HepG2 (cell line): ENCODE results near the gene TMEM132D. TPM values are rescaled to one million over a fixed set of nuclear protein-coding genes. Genes with fewer than 3 reads are reported as not detected.

Source experiments
- ATAC-seq: fragments of 200-7000 bp; cut with Tn5 transposase; 3 replicates; pipeline ENCODE4 v1.9.1; 2020; ENCODE audit warnings: mild to moderate bottlenecking, moderate library complexity
- BruUV-seq: library from RNA; stranded (reverse); fragments of 400-500 nt; replicated peaks from 2 replicates; lab custom pipeline; 2021; lab: Mats Ljungman, UMichigan
- CTCF ChIA-PET: fragments of 300-600 bp; formaldehyde crosslinking; extraction: SDS; loops from one replicate; lab custom pipeline; 2021; ENCODE audit warnings: low total read pairs, inconsistent platforms, low intra/inter-chr PET ratio; lab: Yijun Ruan, JAX
- POLR2A ChIA-PET: fragments of 350-600 bp; sonication (Branson Sonifier 250); formaldehyde crosslinking; loops from one replicate; lab custom pipeline; 2020; ENCODE audit warnings: antibody characterized with exemption, inconsistent platforms; lab: Yijun Ruan, JAX
- DNase-seq: peaks from one replicate; pipeline ENCODE4 v3.0.0-alpha.2; 2015; ENCODE audit warnings: low spot score
- FAIRE-seq: peaks from 3 replicates; lab custom pipeline; 2011; peaks lifted over from hg19 to GRCh38; lab: Jason Lieb, UNC
- H2AFZ ChIP-seq: one replicate; pipeline ENCODE4 v1.6.1; 2011; ENCODE audit warnings: low read length, inconsistent platforms
- H3K27ac ChIP-seq: fragments of 300-600 bp; 3 replicates; pipeline ENCODE4 v1.8.0; 2011; ENCODE audit warnings: mixed run types, mild to moderate bottlenecking, mixed read lengths, low read length, inconsistent platforms; ENCODE audit not compliant: insufficient read depth; ENCODE audit errors: extremely low read length
- H3K27me3 ChIP-seq, 2 experiments: fragments of 200-600 bp in 1 of 2; 2 replicates in 1 of 2; 3 replicates in 1 of 2; pipeline versions ENCODE4 v1.6.0 to v1.8.0; 2011; ENCODE audit warnings: low read length in 2 of 2, mild to moderate bottlenecking in 2 of 2, moderate library complexity in 2 of 2, inconsistent platforms in 1 of 2; ENCODE audit not compliant: insufficient read depth in 2 of 2, control insufficient read depth in 1 of 2
- H3K36me3 ChIP-seq, 2 experiments: fragments of 200-600 bp in 1 of 2; replicated peaks in 1 of 2; 2 replicates in 1 of 2; 3 replicates in 1 of 2; pipeline versions ENCODE4 v1.5.1 to v1.8.0; 2011; ENCODE audit warnings: low read length in 2 of 2, inconsistent platforms in 1 of 2; ENCODE audit not compliant: insufficient read depth in 2 of 2, control insufficient read depth in 1 of 2
- H3K4me1 ChIP-seq: 2 replicates; pipeline ENCODE4 v1.5.1; 2012; ENCODE audit warnings: low read length, inconsistent platforms; ENCODE audit not compliant: insufficient read depth
- H3K4me2 ChIP-seq: 2 replicates; pipeline ENCODE4 v1.6.0; 2011; ENCODE audit warnings: low read depth, low read length, inconsistent platforms
- H3K4me3 ChIP-seq, 3 experiments: fragments of 200-600 bp in 1 of 3; sonication (generic), shearing (Covaris generic) in 1 of 3; replicated peaks in 1 of 3; 2 replicates each; pipeline ENCODE4 v1.5.1; 2011 to 2016; ENCODE audit warnings: low read length in 3 of 3, inconsistent platforms in 2 of 3, low read depth in 2 of 3, mild to moderate bottlenecking in 2 of 3, control low read depth in 1 of 3, mixed read lengths in 1 of 3; ENCODE audit not compliant: insufficient read depth in 1 of 3
- H3K79me2 ChIP-seq: one replicate; pipeline ENCODE4 v1.6.1; 2011; ENCODE audit warnings: low read length, inconsistent platforms; ENCODE audit not compliant: insufficient read depth
- H3K9ac ChIP-seq: 2 replicates; pipeline ENCODE4 v1.6.0; 2011; ENCODE audit warnings: mild to moderate bottlenecking, low read depth, low read length, inconsistent platforms; ENCODE audit not compliant: insufficient read depth
- H3K9me3 ChIP-seq: 2 replicates; pipeline ENCODE4 v1.5.1; 2012; ENCODE audit warnings: mild to moderate bottlenecking, low read length
- H4K20me1 ChIP-seq: 2 replicates; pipeline ENCODE4 v1.6.0; 2011; ENCODE audit warnings: inconsistent platforms, mild to moderate bottlenecking, low read length, moderate library complexity; ENCODE audit not compliant: insufficient read depth
- ARID3A ChIP-seq: IDR thresholded peaks from 2 replicates; pipeline ENCODE4 v1.6.1; 2012; ENCODE audit warnings: low read depth, low read length, improper control_type of control experiment
- HIC2 ChIP-seq: sonication (generic); formaldehyde crosslinking; IDR thresholded peaks from 2 replicates; pipeline ENCODE4 v1.9.0; 2022; ENCODE audit warnings: low read depth, missing genetic modification reagents
- KLF16 ChIP-seq, 2 experiments: sonication (generic) in 1 of 2; formaldehyde crosslinking in 1 of 2; IDR thresholded peaks; 2 replicates each; pipeline versions ENCODE4 v1.6.1 to v1.8.0; 2016 to 2023; ENCODE audit warnings: missing genetic modification reagents in 2 of 2, missing compliant biosample characterization in 1 of 2
- MTA3 ChIP-seq: sonication (generic); formaldehyde crosslinking; IDR thresholded peaks from 2 replicates; pipeline ENCODE4 v1.4.0; 2020; ENCODE audit warnings: missing genetic modification reagents
- RFXANK ChIP-seq: IDR thresholded peaks from 2 replicates; pipeline ENCODE4 v1.6.1; 2016
- TBP ChIP-seq: sonication (generic); formaldehyde crosslinking; IDR thresholded peaks from 2 replicates; pipeline ENCODE4 v1.5.0; 2020; ENCODE audit warnings: missing genetic modification reagents
- ZNF12 ChIP-seq: sonication (generic); formaldehyde crosslinking; IDR thresholded peaks from 2 replicates; pipeline ENCODE4 v1.5.0; 2020; ENCODE audit warnings: missing genetic modification reagents
- ZNF543 ChIP-seq: sonication (generic); formaldehyde crosslinking; IDR thresholded peaks from 2 replicates; pipeline ENCODE4 v1.4.0; 2020; ENCODE audit warnings: mild to moderate bottlenecking, missing genetic modification reagents
- ZNF570 ChIP-seq: sonication (generic); formaldehyde crosslinking; IDR thresholded peaks from 2 replicates; pipeline ENCODE4 v1.4.0; 2020; ENCODE audit warnings: mild to moderate bottlenecking, missing genetic modification reagents, borderline replicate concordance
- ZNF619 ChIP-seq: sonication (generic); formaldehyde crosslinking; IDR thresholded peaks from 2 replicates; pipeline ENCODE4 v1.4.0; 2020; ENCODE audit warnings: mild to moderate bottlenecking, missing genetic modification reagents
- ZNF883 ChIP-seq: sonication (generic); formaldehyde crosslinking; IDR thresholded peaks from 2 replicates; pipeline ENCODE4 v1.5.1; 2020; ENCODE audit warnings: mild to moderate bottlenecking, missing genetic modification reagents; ENCODE audit errors: not compliant biosample characterization
- WGBS: methylation state at CpG from one replicate; pipeline ENCODE4 v1.1.6; 2017; ENCODE audit warnings: low lambda C conversion rate; 5-methylcytosine and 5-hydroxymethylcytosine counted together
- in situ Hi-C: cut with HindIII; loops from 2 replicates; pipeline ENCODE4 v1.10.0; 2017; ENCODE audit warnings: low pct_unique_long_range_greater_than_20kb; ENCODE audit not compliant: extremely low pct_ligation_motif_present
- intact Hi-C: fragments of 100-400 bp; cut with micrococcal nuclease; formaldehyde crosslinking; loops from one replicate; pipeline ENCODE4 v1.10.0; 2022; ENCODE audit not compliant: unreplicated experiment
- polyA plus RNA-seq, 8 experiments: library from polyadenylated mRNA; depleted of rRNA in 3 of 8; stranded (reverse) in 7 of 8; unstranded in 1 of 8; fragments of >200 nt; fragmentation: Illumina TruSeq in 4 of 8; extraction: Trizol in 4 of 8; gene quantifications; 2 replicates each; pipeline versions ENCODE4 v1.2.1 to v1.2.3, GENCODE V29; 2011 to 2016; ENCODE audit warnings: low read depth in 4 of 8, missing spikeins in 1 of 8, mixed read lengths in 1 of 8; ENCODE audit not compliant: insufficient read depth in 1 of 8
- total RNA-seq, 5 experiments: library from RNA; depleted of rRNA; stranded (reverse); fragments of >200 nt; fragmentation: Illumina TruSeq; extraction: Trizol; gene quantifications; 2 replicates each; pipeline ENCODE4 v1.2.3, GENCODE V29; 2016; ENCODE audit warnings: low read depth in 1 of 5
- TF ChIP-seq, protein P1 (sequence below): sonication (generic); formaldehyde crosslinking; IDR thresholded peaks from 2 replicates; pipeline ENCODE4 v1.4.0; 2020; ENCODE audit warnings: missing genetic modification reagents, low read depth, mild to moderate bottlenecking, borderline replicate concordance
- TF ChIP-seq, protein P2 (sequence below): IDR thresholded peaks from 2 replicates; pipeline ENCODE4 v1.6.1; 2016; ENCODE audit warnings: mild to moderate bottlenecking, missing biosample characterization, missing genetic modification reagents

The TMEM132D gene
- total and polyA plus RNA-seq, 2 of the 13 experiments (the other 11 are each of a cell fraction or from before 2014, with no cell fraction given): not detected

GRCh38 chr12:129523621-129524020 lies 380.2 kb downstream of the TMEM132D start:
- no TSS peak for BruUV-seq
- intact Hi-C loops: no loop called here
- ATAC-seq: no peak
- 5% methylated on average over 2 of the region's 2 CpGs for WGBS
- in situ Hi-C loops: no loop called here
- Histone ChIP-seq H3K4me2 (no peak overlapping the region), H3K36me3 (no peaks in the 10 kb centered on the region), H2AFZ (no peak overlapping the region), H3K27ac (no peak overlapping the region), H3K9me3 (no peaks in the 10 kb centered on the region), H3K79me2 (no peaks in the 10 kb centered on the region), H3K4me3 (no peak overlapping the region)
- CTCF ChIA-PET: no interaction called here
- no peak for TF ChIP-seq ZNF543 (CRISPR knock-in tag)
- TF ChIP-seq KLF16 (CRISPR knock-in tag; IDR thresholded peaks at IDR 0.05): no peak
- TF ChIP-seq ARID3A: no peak
- TF ChIP-seq, protein P1, sequence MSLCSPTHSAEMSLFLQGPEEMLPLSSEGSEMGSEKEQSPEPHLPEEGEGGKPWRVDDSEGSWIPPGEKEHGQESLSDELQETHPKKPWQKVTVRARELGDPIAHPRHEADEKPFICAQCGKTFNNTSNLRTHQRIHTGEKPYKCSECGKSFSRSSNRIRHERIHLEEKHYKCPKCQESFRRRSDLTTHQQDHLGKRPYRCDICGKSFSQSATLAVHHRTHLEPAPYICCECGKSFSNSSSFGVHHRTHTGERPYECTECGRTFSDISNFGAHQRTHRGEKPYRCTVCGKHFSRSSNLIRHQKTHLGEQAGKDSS (CRISPR knock-in tag): no peak
- no peak for TF ChIP-seq ZNF619 (CRISPR knock-in tag)
- no peak for TF ChIP-seq RFXANK (CRISPR knock-in tag)
- TF ChIP-seq ZNF570 (CRISPR knock-in tag): no peak
- TF ChIP-seq TBP (CRISPR knock-in tag): no peak
- no peak for TF ChIP-seq ZNF883 (CRISPR knock-in tag)
- no peak for TF ChIP-seq ZNF12 (CRISPR knock-in tag)
- TF ChIP-seq, protein P2, sequence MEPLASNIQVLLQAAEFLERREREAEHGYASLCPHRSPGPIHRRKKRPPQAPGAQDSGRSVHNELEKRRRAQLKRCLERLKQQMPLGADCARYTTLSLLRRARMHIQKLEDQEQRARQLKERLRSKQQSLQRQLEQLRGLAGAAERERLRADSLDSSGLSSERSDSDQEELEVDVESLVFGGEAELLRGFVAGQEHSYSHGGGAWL: no peak
- TF ChIP-seq HIC2 (CRISPR knock-in tag): no peak
- no peak for TF ChIP-seq MTA3
- TF ChIP-seq, all 625 proteins: peak for 0
- H3K9ac ChIP-seq: no peak overlapping the region
- no peaks in the 10 kb centered on the region for H3K27me3 ChIP-seq
- no peaks in the 10 kb centered on the region for H3K4me1 ChIP-seq
- DNase-seq (no peak), FAIRE-seq (no peak)
- H4K20me1 ChIP-seq: no peaks in the 10 kb centered on the region
- POLR2A ChIA-PET: no interaction called here
